Esophagus squamous epithelium (tissue), 5 donors: ENCODE data around the gene SRPRB. TPM values are rescaled to one million over a fixed set of nuclear protein-coding genes. Genes with fewer than 3 reads are reported as not detected.

Experiments used
- DNase-seq: peaks from one replicate; lab custom pipeline; 2025; lab: John Stamatoyannopoulos, UW
- H3K27ac ChIP-seq, 4 donors: fragments of 200-600 bp; sonication (generic); one replicate each; pipeline ENCODE4 v1.5.1; 2016 to 2019; ENCODE audit warnings: mild to moderate bottlenecking in 1 of 4
- H3K27me3 ChIP-seq, 4 donors: fragments of 200-600 bp; sonication (generic); 1 replicate in 3 of 4; 2 replicates in 1 of 4; pipeline versions ENCODE4 v1.5.1 to v1.6.0; 2017 to 2021; ENCODE audit warnings: antibody characterized with exemption in 1 of 4
- H3K36me3 ChIP-seq, 3 donors: fragments of 200-600 bp; sonication (generic); one replicate each; pipeline ENCODE4 v1.5.1; 2016 to 2019
- H3K4me1 ChIP-seq, 3 donors: fragments of 200-600 bp; sonication (generic); one replicate each; pipeline ENCODE4 v1.5.1; 2017 to 2019
- H3K4me3 ChIP-seq, 4 donors: fragments of 200-600 bp; sonication (generic); 1 replicate in 3 of 4; 2 replicates in 1 of 4; pipeline ENCODE4 v1.5.1; 2016 to 2019; ENCODE audit warnings: mild to moderate bottlenecking in 2 of 4, moderate library complexity in 1 of 4
- H3K9me3 ChIP-seq, 3 donors: fragments of 200-600 bp; sonication (generic); one replicate each; pipeline ENCODE4 v1.5.1; 2016 to 2019
- CTCF ChIP-seq, 6 experiments: fragments of 450-650 bp in 4 of 6; fragments of 200-600 bp in 2 of 6; sonication (generic) in 2 of 6; IDR thresholded peaks; one replicate each; pipeline ENCODE4 v1.5.1; 2016 to 2019; ENCODE audit warnings: antibody characterized with exemption in 6 of 6, mild to moderate bottlenecking in 4 of 6, moderate library complexity in 4 of 6
- POLR2A ChIP-seq, 4 donors: fragments of 450-650 bp; IDR thresholded peaks; one replicate each; pipeline ENCODE4 v1.6.1; 2017; ENCODE audit warnings: antibody characterized with exemption in 4 of 4, mild to moderate bottlenecking in 4 of 4, moderate library complexity in 3 of 4
- WGBS, 2 donors: methylation state at CpG; one replicate each; pipeline ENCODE4 v1.1.5; 2018; 5-methylcytosine and 5-hydroxymethylcytosine counted together
- intact Hi-C: fragments of 100-400 bp; cut with DNase I; formaldehyde crosslinking; loops from one replicate; pipeline ENCODE4 v1.15.0; 2022
- total RNA-seq, 4 donors: library from RNA; depleted of rRNA; stranded (reverse); fragments of >200 nt; gene quantifications; one replicate each; pipeline ENCODE4 v1.1.0, GENCODE V29; 2016
- donor health status: DM: yes; HTN: yes; CAD: no.

SRPRB gene
- total RNA-seq, 4 donors from 2014 or later: 25.1 to 107 (median 44.1) TPM

DNA sequence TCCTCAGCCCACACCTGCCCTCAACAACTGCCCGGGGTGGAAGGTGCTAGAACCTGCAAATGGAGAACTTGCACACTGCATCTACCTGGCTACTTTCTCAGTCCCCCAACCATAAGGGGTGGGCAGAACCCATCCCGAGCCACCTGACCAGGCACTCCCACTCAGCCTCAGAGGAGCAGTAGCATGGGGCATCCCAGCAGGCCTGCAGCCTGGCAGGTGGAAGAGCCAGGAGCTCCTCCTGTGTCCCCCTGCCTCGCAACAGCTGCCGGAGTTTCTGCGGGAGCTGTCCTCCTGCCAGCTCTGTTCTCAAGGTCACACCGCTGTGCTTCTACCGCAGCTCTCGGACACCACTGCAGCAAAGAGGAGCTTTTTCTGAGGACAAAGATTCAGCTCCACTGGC lies 62.6 kb downstream of the SRPRB start:
- no peak overlapping the region for H3K27ac ChIP-seq
- H3K27me3 ChIP-seq: no peaks in the 10 kb centered on the region
- DNase-seq: no peak
- no peaks in the 10 kb centered on the region for H3K9me3 ChIP-seq
- H3K4me3 ChIP-seq: no peak overlapping the region
- H3K4me1 ChIP-seq: no peaks in the 10 kb centered on the region
- H3K36me3 ChIP-seq: no peaks in the 10 kb centered on the region
- intact Hi-C loops: no loop called here
- 84 to 97% methylated on average over 4 to 5 of the region's 8 CpGs for WGBS, 2 donors
- TF ChIP-seq CTCF (IDR thresholded peaks at IDR 0.05) (no peak), POLR2A (IDR thresholded peaks at IDR 0.05) (no peak)

- Histone ChIP-seq H3K27ac (no peak overlapping the region), H3K27me3 (no peaks in the 10 kb centered on the region), H3K36me3 (no peaks in the 10 kb centered on the region), H3K4me1 (no peaks in the 10 kb centered on the region), H3K4me3 (no peak overlapping the region), H3K9me3 (no peaks in the 10 kb centered on the region)
- WGBS, 2 donors: 55 to 61% methylated on average over 7 of the region's 7 CpGs
- intact Hi-C loops: no loop called here
- TF ChIP-seq POLR2A (IDR thresholded peaks at IDR 0.05) (no peak), CTCF (IDR thresholded peaks at IDR 0.05) (no peak)
- DNase-seq: no peak
These were observed 63.3 kb downstream of the SRPRB start for GRCh38 chr3:133868758-133869475.

- Histone ChIP-seq H3K4me3 (no peak overlapping the region), H3K27ac (no peak overlapping the region), H3K27me3 (no peaks in the 10 kb centered on the region), H3K36me3 (no peaks in the 10 kb centered on the region), H3K9me3 (no peaks in the 10 kb centered on the region), H3K4me1 (no peaks in the 10 kb centered on the region)
- no peak for DNase-seq
- TF ChIP-seq POLR2A (IDR thresholded peaks at IDR 0.05) (no peak), CTCF (IDR thresholded peaks at IDR 0.05) (no peak)
- 99 to 100% methylated on average over 6 of the region's 6 CpGs for WGBS, 2 donors
- intact Hi-C loops: no loop called here
These were observed 64.0 kb downstream of the SRPRB start for GRCh38 chr3:133869586-133869985.

DNA sequence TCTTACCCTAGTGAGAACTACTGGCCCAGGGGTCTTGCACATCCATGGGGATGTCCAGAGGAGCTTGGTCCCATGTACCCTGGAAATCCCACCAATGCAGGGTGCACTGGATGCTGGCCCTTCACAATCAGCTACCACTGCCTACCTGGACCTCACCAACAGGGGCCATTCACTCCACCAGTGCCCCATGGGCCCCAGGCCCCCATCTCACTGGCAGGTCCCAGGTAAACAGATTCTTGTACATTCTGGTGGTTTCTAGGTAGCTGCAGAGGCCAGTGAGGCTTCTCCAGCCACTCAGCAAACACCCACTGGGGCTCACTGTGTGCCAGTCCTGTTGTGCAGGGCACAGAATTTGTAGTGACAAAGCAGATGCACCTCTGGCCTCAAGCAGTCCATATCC lies 65.2 kb downstream of the SRPRB start:
- H3K36me3 ChIP-seq: no peaks in the 10 kb centered on the region
- no peak overlapping the region for H3K4me3 ChIP-seq
- no peaks in the 10 kb centered on the region for H3K27me3 ChIP-seq
- intact Hi-C loops: no loop called here
- H3K9me3 ChIP-seq: no peaks in the 10 kb centered on the region
- no peak overlapping the region for H3K27ac ChIP-seq
- no peaks in the 10 kb centered on the region for H3K4me1 ChIP-seq
- TF ChIP-seq CTCF (IDR thresholded peaks at IDR 0.05): no peak
- no peak for TF ChIP-seq POLR2A (IDR thresholded peaks at IDR 0.05)
- no peak for DNase-seq

Other genes with a start within 250 kb of the SRPRB start
- gene CDV3, start 232.1 kb upstream of the SRPRB start, total RNA-seq: 100 to 1,000 TPM in 3 of 4 donors, 10 to 100 TPM in 1; 94.5 to 120 (median 119) TPM
- 10 to 100 TPM in 3 of 4 donors, 1 to 10 TPM in 1; 8.6 to 31.1 (median 25.3) TPM for gene TOPBP1, start 143.9 kb upstream of the SRPRB start, total RNA-seq
- 10 to 100 TPM in 2 of 4 donors, 1 to 10 TPM in 1, under 1 TPM in 1; 0.53 to 17.9 (median 9.4) TPM for gene TF, start 59.4 kb upstream of the SRPRB start, total RNA-seq
- gene RAB6B, start 90.1 kb downstream of the SRPRB start, total RNA-seq: 1 to 10 TPM in 2 of 4 donors, under 1 TPM in 2; 0.09 to 1.7 (median 0.68) TPM
- gene SLCO2A1, start 224.1 kb downstream of the SRPRB start, total RNA-seq: 10 to 100 TPM in 1 of 4 donors, 1 to 10 TPM in 3; 3.3 to 18.9 (median 6.0) TPM